ENCODE results near the gene C1QTNF9.

- TF ChIP-seq MAX (IDR thresholded peaks at IDR 0.05) (no peak), CREB1 (IDR thresholded peaks at IDR 0.05; ENCODE audit: low read depth) (no peak), EP300 (IDR thresholded peaks at IDR 0.05; ENCODE audit: borderline replicate concordance) (no peak), TAF1 (IDR thresholded peaks at IDR 0.05; ENCODE audit: low read depth) (no peak), REST (IDR thresholded peaks at IDR 0.05; ENCODE audit: low read depth) (no peak)
Measured at GRCh38 chr13:24362435-24362952, 53.1 kb downstream of the C1QTNF9 start.
